GM21737 (cell line): ENCODE measurements around the gene RACGAP1.
"Not testable (repeated sequence)": the region's sequence is repeated elsewhere in the genome, so short reads cannot be mapped to it uniquely, and the experiment has no call there.

Source experiments
- ATAC-seq: cut with Tn5 transposase; IDR thresholded peaks from one replicate; pipeline ENCODE4 v1.9.1; 2021; ENCODE audit warnings: mild to moderate bottlenecking, moderate library complexity; ENCODE audit not compliant: unreplicated experiment

Gene RACGAP1

DNA sequence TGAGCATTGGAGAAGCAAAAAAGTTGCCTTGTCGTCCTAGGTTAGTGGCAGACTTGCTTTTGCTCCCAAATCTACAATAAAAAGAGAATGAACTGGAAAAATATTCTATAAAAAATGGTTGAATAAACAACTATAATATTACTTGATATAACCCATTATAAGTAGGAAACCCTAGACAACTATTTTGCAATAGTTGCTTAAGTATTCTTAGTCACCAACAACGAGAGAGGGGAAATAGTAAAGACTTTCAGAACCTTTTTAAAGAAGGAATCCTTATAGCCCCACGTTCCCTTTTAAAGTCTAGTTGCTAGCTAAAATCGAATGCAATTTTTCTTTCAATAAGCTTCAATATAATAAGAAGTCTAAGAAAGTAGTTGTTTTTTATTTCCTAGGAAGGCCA, 35.0 kb downstream of the RACGAP1 start:
- ATAC-seq, result no peak

DNA sequence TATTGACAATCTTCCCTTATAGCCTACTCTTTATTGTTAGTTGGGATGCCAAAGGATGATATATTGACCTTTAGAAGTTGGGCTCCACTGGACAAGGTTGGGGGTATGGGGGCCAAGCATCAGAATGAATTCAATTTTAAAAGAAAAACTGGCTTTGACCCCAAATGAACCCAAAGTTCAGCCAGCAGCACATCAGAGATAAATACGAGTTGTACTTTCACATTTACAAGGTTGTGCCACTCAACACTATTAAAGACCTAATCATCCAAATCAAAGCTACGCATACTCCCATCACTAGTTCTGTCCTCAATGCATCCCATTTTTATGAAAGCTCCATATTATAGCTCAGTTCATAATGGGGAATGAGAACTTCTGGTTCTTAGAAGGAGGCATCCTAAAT, 35.9 kb downstream of the RACGAP1 start:
- ATAC-seq, result not testable (repeated sequence)

DNA sequence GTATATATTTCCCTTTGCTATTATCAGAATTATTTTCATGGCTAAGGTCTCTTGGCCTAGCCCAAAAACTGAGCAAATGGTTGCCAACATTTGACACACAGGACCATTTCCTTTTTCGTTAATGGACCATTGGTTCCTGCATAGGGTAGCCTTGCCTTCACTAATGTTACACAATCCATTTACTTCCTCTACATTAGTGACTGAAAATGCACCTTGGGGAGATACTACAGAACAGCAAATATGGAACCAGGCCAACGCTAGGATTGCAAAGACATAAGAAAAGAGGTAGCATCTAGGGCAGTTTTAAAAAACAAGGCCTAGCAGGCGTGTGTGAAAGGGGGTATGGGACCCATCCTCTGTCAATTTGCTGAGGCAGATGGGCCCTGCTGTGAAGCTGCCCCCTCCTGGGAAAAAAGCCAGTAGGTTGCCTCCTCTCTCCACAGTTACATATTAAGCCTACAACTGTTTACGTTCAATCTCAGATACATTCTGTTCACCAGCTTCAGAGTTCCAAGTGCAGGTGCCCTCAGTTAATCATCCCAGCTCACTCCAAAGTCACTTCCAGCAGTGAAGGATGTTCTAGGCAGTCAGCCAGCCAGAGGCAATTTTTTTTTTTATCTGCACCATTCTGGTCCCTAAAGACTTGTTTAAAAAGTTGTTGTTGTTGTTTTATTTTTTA, 37.5 kb downstream of the RACGAP1 start:
- ATAC-seq, result no peak

DNA sequence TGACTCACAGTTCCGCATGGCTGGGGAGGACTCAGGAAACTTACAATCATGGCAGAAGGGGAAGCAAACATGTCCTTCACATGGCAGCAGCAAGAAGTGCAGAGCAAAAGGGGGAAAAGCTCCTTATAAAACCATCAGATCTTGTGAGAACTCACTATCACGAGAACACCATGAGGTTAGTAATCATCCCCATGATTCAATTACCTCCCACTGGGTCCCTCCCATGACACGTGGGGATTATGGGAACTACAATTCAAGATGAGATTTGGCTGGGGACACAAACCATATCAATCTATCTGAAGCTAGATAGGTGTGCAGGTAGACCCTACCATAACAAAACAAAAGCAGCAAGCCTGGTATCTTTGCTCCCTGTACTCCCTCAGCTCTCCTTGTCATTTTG, 38.8 kb downstream of the RACGAP1 start:
- ATAC-seq, result not testable (repeated sequence)

DNA sequence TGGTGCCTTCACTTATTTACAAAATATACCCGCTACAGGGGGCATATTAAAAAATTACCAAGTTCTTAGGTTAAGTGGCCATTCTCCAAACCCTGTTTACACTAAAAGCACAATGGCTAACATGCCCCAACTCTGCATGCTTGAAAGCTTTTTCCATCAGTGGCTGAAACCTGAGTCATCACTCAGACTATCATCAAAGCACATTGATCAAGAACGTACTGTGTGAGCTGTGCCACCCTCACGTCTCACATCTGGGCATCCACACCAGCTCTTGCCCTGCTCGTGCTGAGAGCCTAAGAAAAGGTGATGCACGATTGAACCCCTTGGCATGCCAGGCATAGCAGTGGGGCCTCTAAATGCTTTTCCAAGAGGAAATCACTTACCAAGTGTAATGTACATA, 39.3 kb downstream of the RACGAP1 start:
- no peak for ATAC-seq

DNA sequence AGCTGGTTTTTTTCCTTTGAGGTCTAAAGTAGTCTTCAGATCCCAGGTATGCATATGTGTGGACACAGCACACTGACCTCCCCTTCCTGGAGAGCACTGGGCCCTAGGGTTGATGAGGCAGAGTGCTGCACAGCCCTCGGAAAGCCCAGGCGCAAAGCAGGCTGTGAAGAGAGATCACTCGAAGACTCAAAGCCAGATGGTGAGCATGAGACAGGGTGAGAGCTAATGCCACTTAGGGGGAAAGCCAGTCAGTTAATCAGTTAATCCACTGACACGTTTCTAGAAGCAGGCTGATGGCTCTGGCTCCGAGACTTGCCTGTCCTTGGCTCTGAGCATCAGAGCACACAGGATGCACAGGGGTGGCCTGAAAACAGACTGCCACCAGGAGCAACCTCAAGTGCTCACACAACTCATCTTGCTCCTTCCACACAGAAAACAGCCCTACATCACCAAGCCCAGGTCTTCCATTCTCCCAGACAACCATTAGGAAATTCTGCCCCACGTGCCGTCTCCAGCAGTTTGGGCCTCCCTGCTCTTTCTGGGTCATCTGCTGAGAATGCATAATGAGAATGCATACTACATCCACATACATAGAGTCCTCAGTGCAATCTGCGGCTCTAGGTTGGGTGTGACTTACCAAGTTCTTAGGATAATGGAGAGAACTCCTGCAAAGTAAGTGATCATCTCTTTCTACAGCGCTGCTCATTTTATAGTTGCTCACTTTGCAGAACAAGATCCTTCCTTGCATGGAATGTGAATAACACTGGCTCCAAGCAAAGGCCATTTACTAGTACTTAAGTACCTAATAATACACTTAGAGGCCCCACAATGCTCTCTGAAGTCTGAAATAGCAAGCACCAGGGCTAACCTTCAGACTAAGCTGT, 40.6 kb downstream of the RACGAP1 start:
- ATAC-seq, result no peak

DNA sequence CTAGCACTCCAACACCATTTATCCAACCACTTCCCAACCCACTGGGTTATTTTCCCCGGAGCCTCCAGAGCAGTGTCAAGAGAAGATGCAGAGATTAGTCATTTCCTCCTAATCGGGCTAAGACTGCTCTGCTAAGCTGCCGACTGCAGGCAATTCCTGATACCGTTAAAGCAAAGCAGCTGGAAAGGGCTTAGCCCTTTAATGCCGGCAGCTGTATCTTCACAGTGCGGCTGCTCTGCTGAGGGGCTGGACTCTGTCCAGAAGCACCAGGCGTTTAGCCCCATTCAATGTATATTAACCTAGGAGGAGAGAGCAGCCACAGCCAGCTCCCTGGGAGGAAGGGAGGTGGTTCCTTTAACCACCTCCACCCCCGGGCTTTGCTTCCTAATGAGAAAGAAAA, 41.4 kb downstream of the RACGAP1 start:
- ATAC-seq, result no peak

DNA sequence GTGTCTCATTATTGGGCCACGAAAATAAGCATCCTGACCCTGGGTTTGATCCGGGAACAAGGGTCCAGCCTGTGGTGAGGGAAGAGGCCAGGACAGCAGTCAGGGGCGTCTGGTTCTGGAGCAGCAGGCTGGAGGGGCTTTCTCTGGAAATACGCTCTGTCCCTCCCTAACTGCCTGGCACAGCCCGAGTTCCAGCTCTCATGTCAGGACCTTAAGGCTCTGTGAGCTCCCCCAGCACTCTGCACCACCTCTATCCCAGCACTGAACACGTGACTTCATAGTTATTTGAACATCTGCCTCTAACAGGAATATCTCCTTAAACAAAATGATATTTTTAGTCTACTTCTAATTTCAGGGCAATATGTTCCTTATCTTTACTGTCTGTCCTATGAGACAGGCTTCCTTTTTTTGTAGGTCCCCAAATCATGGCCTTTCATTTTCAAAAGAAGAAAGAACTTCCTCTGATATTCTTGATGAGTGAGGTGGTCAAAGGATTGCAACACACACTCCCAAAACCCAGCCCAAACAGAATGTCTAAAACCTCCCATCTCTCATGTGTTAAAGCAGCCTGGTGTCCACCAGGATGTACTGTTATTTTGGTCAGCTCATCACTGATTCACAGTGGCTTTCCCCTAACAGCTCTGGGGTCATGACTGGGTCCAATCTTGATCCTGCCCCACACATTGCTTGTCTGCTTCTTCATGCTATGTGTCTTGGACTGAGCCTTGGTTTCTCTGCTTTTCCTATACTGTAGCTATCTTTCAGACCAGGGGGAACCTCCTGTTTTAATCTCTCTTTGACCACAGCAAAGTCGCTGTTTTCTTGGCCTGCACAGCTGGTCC, 42.8 kb downstream of the RACGAP1 start:
- no peak for ATAC-seq

DNA sequence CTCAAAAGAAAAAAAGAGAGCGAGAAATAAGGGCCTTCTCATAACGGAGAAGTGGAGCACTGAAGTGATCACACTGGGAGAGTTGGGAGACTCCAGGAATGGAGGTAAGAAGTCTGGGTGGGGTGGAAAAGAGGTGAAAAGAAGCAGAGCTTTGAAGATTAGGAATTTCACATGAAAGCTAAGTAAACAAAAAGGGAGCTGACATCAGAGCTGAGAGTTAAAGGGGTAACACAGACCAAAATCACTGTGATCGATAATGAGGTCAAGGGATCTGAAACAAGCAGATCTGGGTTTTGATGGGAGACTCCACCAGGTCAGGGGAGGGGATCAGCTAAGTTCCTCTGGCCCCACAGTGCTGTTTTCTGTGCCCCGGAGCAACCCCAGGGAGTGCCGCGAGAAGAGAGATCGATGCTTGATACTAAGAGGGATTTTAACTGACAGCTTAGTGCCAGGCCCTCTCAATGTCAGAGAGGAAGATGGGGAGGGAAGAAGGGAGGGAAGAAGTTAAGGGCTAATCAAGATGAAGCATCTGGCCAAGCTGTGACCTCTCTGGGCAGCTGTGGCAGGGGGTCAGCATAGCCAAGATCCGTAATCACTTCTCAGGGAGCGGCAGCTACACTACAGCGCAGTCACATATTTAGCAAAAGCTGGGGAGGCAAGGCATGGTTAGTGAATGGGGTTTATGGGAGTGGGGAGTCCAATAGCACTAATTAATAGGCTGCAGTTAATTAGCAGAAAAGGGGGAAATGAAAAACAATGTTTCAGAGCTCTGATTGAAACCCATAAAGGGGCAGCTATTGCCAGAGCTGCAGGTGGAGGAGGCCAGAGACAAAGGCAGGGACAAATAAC, 44.6 kb downstream of the RACGAP1 start:
- ATAC-seq, result no peak

DNA sequence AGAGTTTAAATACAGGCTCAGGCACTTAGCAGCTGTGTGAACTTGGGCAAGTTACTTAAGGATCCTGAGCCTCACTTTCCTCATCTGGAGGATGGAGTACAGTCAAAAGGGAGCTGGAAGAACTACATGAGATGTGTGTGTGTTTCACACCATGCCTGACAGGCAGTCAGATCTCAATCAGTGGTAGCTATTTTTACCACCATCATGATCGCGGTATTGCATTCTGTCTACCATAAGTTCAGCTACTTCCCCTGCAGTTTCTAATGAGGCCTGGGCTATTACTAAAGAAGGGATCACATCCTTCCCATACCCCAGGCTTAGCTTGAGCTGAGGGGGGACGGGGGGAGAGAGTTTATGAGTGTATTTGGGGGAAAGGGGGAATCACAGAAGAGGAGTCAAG, 45.5 kb downstream of the RACGAP1 start:
- no peak for ATAC-seq

DNA sequence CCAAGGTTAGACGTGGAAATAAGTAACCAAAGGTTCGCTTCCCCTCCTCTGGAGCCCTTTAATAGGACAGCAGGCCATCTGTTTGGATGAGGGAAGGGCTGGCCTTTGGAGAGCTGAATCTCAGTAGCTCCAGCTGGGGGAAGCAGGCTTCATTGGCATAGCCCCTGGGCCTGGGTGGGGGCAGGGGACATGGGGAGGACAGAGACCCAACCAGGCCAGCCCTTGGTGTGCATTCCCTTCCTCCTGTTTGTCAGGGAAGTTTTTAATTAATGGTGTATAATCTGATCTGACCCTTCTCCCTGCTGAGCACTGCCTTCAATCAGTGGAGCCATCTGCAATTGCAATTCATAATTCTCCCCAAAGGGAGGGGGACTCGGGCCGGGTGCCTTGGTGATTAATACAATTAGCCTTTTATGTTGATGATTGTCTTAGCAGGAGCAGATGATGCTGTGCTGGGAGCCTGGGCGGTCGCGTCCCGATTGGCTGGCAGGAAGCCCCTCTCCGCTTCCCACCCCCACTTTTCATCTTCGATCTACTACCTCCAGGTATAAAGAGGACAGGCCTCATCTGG, 46.2 kb downstream of the RACGAP1 start:
- no peak for ATAC-seq

DNA sequence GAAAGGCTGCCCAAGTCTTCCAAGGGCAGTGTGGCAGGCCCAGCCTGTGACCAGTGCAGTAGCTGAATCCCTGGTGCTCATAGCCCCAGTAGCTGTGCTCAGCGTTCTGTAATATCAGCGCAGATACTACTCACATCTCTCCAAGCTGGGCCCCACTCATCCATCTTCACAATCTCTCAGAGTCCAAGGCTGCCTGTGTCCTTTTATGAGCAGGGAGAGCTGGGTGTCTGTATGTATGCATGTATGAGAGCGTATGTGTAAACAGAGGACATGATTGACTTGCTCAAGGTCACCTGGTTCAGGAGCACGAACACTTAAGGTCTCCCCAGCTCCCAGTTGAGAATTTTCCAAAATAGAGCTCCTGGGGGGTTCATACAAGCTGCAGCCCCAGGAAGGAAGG, 47.2 kb downstream of the RACGAP1 start:
- no peak for ATAC-seq

DNA sequence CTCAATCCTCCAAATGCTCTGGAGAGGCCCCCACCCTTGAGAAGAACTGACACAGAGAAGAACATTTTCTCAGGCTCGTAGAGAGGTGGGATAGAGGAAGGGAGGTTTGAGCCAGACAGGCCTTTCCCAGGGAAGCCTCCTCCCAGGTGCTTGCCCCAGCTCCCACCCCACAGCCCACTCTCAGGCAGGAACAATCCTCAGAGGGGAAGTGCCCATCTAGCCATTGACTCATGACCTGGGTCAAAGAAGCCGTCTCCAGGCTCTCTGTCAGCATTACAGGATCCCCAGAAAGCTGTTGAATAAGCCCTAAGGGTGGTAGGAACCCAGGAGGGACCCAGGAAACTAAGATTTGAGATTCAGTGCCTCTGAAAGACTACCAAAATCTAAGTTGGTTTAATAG, 48.7 kb downstream of the RACGAP1 start:
- no peak for ATAC-seq

DNA sequence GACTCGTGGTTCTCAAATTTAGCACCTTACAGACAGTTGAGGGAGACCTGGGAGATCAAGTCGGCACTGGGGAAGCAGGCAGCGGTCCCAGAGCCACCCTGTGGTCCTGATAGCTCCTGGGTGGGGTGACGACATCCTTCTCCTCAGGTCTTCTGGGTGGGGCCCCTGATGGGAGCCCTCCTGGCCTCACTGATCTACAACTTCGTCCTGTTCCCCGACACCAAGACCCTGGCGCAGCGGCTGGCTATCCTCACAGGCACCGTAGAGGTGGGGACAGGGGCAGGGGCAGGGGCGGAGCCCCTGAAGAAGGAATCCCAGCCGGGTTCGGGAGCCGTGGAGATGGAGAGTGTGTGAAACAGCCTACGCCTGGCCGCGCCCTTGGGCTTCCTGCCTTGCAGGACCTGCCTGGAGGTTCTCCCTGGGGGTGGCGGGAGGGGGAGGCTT, 50.0 kb downstream of the RACGAP1 start:
- ATAC-seq, result no peak

DNA sequence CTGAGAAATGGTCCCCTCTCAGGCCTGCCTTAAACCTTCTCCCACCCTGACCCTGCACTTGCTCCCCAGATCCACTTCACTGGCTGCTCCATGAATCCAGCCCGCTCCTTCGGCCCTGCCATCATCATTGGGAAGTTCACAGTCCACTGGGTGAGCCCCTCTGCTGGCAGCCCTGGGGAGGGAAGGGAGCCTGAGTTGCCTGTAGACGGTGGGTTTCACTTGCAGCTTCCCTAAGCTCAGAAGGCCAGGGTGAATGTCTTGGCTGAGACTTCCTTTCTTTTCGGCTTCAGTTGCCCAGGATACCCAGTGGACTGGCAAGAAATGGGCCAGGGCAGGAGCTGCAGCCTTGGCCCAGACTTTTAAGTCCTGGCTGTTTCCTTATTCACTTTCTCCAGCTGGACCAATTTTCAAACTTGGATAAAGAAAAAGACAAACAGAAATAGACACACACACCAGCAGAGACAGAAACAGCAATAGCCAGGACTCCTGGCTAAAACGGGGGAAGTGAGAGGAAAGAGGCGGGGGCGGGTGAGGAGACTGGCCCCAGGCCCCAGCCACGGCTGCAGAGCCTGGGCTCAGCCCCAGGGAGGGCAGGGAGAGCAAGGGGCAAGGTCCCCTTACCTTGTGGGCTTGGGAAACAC, 50.5 kb downstream of the RACGAP1 start:
- no peak for ATAC-seq

DNA sequence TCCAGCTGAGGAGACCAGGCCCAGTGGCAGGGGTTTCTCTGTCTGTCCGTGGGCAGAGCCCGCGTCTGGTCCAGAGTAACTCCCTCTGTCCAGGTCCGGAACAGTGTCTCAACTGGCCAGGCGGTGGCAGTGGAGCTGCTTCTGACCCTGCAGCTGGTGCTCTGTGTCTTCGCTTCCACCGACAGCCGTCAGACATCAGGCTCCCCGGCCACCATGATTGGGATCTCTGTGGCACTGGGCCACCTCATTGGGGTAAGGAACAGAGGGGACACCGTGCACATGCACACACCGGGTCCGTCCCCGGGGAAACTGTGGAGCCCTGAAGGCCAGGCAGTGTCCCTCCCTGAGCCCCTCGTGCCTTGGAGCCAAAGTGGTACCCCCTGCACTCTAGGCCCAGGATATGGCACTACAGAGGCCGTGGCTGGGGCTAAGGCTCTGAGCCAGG, 51.0 kb downstream of the RACGAP1 start:
- no peak for ATAC-seq

DNA sequence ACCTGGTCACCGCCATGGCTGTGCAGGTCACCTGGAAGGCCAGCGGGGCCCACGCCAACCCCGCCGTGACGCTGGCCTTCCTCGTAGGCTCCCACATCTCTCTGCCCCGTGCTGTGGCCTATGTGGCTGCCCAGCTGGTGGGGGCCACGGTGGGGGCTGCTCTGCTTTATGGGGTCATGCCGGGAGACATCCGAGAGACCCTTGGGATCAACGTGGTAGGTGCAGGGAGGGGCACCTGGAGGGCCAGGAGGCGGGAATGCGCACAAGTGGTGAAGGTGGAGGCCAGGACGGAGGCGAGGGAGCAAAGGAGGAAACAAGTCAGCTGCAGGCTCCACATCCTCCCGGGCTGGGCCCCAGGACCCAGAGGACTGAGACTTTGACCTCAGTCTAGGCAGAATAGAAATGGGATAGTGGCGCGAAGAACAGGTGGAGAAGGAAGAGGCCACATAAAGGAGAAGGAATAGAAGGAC, 51.9 kb downstream of the RACGAP1 start:
- ATAC-seq, result no peak

DNA sequence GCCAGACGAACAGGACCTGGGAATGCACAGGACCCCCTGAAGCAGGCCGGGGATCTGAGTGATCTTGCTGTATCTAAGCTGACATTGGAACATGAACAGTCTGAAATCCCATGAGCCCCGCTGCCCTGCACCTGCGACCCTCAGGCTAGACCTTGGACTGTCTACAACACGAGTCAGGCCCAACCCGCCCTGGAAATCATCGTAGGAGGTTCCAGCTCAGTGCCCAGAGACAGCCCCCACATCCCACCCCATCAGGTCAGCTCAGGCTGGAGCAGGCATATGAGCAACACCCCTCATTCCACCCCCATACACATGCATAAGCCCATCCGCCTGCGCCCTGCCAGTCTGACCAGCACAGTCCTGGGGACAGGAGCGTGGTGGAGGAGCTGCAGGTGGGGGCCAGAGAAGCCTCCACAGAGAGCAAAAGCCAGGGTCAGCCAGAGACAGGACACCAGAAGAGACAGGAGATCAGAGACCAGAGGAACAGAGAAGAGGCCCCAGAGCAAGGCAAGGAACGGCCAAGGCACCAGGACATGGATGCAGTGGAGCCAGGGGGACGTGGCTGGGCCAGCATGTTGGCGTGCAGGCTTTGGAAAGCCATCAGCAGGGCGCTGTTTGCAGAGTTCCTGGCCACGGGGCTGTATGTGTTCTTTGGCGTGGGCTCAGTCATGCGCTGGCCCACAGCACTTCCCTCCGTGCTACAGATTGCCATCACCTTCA, 52.5 kb downstream of the RACGAP1 start, which contains the start of gene AQP6:
Gene AQP6 (plus strand): TSS at position 307 of the 720 bp plus-strand sequence. CDS start 227 bp downstream, at position 534.
- ATAC-seq, result no peak

DNA sequence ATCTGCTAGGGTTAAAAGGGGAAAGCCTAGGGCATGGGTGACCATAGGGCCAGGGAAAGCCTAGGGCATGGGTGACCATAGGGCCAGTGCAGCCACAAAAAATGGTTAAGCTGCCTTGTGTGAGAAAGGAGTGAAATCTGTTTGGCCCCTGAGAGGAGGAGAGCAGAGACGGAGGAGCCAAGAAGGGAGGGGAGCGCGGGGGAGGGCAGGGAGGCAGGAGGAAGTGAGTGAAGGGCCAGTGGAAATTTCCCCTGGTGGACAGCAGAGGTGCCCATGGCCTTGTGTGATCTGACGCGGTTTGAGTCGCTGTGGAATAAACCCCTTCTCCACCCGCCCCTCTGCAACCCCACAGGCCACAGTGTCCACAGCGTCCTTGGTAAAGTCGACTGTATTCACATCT, 53.2 kb downstream of the RACGAP1 start:
- no peak for ATAC-seq
